Measurements from ENCODE around the gene ZNRF3.

Gene ZNRF3

DNA sequence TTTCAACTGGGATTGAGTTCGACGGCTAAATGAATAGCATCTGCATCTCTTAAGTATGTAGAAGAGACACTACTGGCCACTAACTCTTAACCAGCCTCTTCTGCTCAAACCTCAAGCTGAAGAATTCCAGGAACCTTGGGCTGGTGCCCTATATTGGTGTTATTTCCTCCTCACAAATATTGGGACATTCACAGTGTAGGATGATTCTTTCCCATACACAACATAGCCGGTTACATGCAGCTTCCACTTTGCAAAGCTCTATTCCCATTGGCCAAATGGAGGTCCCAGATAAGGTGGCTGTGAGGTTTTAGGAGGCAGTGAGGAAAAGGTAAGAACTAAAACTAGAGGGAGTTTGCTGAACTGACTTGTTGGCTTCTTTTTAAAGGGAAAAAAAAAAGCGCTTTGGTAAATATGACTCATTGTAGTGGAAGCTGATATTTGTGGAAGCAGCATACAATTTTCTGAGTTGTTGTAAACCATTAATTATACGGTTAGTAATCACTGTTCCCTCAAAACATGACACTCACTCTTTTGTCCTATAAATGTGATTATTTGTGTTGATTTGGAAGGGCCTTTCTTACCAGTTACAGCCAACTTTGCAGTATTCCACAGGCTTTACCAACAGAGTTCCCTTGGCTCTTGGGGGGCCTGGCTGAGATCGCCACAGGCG is 160.7 kb downstream of the ZNRF3 start:
- DNase-seq, result no peak

DNA sequence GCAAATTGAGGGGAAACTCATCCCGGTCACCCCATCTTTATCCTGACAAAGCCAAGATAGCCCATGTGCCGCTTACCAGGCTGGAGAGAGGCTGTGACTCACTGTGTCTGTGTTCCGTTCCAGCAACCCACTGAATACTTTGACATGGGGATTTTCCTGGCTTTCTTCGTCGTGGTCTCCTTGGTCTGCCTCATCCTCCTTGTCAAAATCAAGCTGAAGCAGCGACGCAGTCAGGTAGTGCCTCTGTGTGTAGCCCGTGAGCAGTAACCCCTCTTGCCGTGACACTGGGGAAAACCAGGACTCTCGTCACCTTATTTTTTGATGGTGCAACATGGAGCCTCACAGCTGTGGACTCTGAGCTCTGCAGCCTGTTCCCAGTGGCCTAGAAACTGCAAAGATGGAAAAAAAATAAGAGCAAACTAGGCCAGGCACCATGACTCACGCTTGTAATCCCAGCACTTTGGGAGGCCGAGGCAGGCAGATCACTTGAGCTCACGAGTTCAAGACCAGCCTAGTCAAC is 161.3 kb downstream of the ZNRF3 start:
- DNase-seq, result no peak

DNA sequence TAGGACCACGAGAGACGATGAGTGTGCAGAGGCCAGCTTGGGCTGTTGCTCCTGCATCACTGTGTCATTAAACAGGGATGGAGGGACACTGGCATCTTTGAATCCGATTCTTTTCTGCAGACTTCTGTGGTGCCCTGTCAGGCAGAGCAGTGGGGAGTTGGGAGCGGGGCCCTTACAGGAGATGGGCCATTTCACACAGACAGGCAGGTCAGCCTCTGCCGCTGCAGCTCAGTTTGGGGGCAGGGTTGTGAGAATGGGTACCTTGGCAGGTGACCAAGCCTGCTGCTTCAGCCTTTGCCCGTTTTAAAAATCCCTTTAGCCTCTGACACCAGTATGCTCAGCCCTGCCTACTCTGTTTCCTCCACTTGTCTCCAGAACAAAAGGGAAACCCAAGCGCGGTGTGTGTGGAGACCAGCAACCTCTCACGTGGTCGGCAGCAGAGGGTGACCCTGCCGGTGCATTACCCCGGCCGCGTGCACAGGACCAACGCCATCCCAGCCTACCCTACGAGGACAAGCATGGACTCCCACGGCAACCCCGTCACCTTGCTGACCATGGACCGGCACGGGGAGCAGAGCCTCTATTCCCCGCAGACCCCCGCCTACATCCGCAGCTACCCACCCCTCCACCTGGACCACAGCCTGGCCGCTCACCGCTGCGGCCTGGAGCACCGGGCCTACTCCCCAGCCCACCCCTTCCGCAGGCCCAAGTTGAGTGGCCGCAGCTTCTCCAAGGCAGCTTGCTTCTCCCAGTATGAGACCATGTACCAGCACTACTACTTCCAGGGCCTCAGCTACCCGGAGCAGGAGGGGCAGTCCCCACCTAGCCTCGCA is 165.7 kb downstream of the ZNRF3 start:
- no peak for DNase-seq

DNA sequence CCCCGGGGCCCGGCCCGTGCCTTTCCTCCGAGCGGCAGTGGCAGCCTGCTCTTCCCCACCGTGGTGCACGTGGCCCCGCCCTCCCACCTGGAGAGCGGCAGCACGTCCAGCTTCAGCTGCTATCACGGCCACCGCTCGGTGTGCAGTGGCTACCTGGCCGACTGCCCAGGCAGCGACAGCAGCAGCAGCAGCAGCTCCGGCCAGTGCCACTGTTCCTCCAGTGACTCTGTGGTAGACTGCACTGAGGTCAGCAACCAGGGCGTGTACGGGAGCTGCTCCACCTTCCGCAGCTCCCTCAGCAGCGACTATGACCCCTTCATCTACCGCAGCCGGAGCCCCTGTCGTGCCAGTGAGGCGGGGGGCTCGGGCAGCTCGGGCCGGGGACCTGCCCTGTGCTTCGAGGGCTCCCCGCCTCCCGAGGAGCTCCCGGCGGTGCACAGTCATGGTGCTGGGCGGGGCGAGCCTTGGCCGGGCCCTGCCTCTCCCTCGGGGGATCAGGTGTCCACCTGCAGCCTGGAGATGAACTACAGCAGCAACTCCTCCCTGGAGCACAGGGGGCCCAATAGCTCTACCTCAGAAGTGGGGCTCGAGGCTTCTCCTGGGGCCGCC is 166.4 kb downstream of the ZNRF3 start:
- DNase-seq, result no peak

DNA sequence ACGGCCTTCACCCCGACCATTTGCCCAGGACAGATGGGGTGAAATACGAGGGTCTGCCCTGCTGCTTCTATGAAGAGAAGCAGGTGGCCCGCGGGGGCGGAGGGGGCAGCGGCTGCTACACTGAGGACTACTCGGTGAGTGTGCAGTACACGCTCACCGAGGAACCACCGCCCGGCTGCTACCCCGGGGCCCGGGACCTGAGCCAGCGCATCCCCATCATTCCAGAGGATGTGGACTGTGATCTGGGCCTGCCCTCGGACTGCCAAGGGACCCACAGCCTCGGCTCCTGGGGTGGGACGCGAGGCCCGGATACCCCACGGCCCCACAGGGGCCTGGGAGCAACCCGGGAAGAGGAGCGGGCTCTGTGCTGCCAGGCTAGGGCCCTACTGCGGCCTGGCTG is 167.1 kb downstream of the ZNRF3 start:
- DNase-seq, result no peak

DNA sequence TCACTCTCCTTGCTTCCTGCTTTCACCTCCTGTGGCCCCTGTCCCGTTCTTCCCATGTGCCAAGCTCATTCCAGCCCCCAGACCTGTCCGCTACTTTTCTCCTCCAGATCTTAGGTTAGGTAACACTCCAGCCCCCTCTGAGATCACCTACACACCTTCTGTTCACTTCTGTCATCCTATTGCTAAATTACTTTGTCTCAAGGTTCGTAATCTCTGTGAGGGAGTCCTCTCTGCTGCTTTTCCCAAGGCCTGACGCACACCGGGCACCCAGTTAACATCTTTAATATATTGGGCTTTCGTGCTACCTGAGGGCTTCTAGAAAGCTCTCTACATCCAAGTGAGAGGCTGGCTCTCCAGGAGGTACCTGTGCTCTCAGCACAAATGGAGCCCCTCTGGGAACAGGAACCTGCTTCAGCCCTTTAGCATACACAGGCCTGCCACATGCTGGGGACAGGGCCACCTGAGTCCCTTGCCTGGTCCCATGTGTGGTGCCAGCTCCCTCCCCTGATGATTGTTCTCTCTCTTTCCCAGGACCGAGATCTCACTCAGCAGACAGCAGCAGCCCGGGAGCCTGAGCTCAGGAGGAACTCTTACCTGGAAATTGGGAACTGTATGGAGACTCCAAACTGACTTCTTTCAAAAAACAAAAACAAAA is 169.8 kb downstream of the ZNRF3 start:
- DNase-seq, result no peak

DNA sequence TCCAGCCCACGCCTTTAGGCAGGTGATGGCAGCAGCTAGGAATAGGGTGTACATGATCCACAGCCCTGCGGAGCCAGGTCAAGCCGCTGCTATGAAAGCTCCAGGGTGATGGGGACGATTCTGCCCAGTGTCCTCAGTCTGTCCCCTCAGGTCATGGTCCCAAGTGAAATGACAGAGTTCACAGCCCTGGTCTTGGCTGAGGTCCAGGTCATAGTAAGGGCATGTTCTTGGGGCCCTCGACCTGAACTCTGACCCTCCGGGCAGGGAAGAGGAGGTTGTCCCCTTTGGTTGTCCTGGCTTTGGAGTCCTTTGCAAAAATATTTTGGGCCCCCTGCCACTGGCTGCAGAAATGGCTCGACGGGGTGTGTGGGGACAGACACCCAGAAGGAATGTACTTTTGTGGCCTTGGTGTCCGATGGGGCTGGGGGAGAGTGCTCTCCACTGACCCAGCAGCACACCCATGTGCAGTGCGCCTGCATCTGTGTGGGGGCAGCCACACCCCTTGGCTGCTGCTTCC is 170.9 kb downstream of the ZNRF3 start:
- no peak for DNase-seq

DNA sequence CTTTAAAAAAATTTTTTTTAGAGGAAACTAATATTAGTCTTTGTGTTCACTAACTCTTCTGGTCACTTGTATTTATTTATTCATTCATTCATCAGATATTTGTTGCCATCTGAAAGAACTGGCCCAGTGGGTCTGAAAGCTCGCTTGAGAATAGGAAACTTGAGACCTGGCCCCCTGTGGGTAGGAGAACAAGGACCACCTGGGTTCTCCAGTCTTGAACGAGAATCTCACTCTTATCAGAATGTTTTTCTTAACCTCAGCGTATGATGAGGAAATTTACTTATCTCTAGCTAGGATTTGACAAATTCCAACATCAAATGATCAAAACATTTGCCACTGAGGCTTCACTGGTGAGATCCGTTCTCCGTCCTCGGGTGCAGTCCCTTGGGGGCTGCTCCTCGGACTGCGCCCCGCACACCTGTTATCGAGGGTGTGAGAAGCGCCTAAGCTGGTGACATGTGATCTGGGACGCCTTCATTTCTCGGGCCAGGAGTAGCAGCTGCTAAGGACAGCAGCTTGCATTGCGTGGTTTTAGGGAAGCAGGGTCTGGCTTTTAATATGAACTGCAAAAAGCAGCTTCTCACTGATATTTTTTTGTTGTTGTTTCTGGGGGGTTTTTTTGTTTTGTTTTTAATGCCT is 171.9 kb downstream of the ZNRF3 start:
- DNase-seq, result no peak

DNA sequence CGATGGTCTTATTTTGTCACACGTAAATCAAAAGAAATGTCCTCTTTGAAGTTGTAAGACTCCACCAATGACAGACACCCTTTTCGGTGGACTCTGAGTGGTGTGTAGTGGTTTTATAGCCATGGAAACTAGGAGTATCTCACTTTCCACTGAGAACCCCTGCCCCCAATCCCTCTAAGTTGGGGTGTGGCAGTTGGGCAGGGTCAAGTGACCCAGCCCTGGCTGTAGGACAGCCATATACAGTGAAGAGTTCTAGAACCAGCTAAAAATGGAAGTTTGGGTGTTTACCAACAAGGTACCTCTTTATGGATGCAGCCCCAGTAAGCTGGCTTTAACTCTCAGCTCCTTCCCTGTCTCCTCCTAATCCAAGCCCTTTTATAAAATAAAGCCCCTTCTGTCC is 173.1 kb downstream of the ZNRF3 start:
- DNase-seq, result no peak

DNA sequence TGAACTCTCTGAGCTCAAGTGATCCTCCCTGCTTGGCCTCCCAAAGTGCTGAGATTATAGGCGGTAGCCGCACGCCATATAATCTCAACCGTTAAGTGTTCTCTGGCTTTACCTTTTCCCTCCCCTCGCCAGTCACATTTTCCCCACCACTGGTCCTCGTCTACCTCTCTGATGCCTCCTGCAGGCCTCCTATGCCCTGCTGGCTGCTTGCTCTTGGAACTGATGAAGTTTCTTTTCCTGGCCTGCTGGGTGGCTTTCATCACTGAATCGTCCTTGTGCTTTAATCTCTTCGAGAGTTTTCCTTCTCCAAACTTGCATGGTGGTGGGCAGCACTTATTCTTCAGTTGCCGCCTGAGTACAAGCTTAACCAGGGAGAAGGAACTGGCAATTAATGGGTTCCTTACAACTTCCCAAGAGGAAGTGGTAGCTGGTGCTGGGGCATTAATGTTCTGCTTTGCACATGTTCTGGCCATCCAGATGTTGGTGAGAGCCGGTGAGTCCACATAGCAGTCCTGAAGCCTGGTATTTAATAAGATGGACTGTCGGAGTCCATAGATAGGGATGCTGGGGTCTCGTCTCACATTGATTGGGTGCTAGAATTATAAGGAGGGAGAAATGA is 177.0 kb downstream of the ZNRF3 start:
- DNase-seq, result no peak

DNA sequence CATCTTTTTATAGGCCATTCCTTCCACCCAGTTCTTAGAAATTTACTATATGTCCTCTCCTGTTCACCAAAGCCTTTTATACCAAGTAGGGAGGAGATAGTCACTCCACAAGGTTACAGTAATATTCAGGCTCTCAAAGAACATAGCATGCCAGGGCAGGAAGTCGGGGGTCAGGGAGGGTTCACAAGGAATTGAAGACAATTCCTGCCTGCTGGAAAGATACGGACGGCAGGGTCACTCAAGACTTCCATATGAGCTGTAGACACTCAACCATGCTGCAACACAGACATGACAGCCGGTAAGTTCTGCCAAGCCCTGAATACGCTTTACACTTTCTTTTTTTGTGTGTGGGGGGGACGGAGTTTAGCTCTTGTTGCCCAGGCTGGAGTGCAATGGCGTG is 177.6 kb downstream of the ZNRF3 start:
- DNase-seq, result no peak

DNA sequence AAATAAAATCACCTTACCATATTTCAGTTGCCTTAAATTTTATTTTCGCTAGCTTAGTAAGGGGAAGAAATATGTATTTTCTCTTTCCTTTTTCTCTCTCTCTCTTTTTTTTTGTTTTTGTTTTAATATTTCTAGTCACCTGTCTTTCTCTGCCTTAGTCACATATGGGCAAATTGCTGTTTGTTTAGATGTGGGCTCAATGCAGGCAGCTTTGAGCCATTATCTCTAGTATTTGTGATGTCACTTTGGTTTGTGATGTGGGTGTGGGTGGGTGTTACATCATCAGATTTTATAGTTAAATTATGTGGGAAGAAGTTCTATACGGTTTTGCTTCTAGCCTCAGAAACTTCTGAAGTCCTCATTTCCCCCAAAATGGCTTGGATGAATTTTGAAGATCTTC is 178.4 kb downstream of the ZNRF3 start, which contains the start of gene C22orf31:
Gene C22orf31 (minus strand): TSS at position 59 of the 400 bp plus-strand sequence. CDS start 39 bp downstream, at position 20.
- no peak for DNase-seq

DNA sequence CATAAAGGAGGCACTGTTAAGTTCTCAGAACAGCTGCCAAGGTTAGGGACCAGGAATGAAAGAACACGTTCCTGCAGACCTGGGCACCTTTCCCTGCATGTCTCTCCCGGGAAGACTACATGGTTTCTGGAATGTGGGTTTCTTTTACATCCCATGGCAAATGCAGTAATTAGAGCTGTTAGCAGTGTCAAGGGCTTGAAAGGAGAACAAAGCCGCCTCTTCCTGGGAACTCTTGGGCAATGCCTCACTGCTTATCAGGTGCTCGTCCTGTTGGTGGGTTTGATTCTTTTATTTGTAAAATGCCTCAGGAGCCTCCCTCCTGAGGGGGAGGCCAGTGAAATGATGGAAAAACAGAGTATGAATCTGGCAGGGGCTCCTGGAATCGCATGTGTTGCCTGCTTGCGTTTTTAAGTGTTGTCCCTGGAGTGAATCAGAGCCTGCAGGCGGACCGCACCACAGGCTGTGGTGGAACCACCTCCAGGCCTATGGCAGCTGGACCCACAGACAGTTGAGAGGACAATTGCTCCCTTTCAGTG is 179.0 kb downstream of the ZNRF3 start:
- no peak for DNase-seq

DNA sequence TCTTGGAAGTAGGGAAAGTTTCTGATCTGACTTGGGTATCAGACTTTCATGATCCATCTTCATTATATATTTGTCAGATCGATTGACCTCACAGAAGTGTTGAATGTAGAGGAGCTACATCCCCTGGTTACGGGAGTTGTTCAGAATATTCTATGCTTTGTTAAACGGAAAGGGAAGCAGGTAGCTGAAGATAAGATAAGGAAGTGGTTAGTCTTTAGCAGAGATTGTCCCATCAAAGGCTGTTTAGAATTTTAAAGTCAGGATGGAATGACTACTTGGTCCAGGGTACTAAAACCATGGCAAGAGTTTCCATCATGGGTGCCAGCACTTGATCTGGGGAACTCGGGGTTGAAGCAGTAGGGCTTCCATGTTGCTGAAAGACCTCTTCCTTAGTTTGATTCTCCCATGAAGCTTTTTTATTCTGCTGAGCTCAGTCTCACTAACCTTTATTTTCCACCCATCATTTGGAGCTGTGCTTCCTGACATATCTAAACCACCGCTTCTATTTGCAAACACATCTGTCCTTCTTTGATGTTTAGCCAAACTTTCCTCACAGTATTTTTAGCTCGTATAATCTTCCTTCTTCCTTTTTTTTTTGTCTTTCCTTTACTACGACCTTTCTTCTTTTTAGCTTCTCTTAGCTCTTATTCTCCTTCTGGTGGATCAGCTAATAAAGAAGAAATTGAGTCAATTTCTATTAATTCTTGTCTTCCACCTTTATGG is 182.3 kb downstream of the ZNRF3 start:
- no peak for DNase-seq

DNA sequence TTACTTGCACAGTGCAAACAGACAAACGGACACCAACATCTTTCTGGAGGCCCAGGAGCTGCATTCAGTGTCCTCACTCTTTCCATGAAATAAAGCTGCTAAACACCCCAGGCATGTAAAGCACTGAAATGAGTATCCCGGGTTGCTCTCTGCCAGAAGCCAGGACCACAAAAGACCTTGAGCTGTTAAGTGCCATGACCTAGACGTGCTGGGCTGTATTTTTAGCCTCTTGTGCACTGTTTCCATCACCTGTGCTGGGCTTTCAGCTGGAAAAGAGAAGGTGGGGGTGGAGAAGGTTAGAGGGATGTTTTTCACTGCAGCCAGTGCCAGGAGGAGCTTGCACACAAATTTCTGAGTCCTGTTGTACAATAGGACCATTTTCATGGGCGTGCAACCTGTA is 186.1 kb downstream of the ZNRF3 start:
- no peak for DNase-seq

DNA sequence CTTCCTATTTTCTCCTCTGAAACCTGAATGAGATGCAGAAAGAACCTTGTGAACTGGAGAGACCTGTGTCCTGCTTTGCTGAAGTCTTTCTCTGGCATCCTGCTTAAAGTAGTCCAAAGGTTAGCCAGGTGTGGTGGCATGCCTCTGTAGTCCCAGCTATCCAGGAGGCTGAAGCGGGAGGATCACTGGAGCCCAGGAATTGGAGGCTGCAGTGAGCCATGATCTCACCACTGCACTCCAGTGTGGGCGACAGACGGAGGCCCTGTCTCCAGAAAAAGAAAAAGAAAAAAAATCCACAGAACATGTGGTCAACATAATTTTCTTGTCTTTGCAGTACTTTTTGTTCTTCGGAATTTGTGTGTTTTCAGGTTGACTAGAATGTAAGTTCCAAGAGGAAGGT is 187.1 kb downstream of the ZNRF3 start:
- DNase-seq, result no peak

DNA sequence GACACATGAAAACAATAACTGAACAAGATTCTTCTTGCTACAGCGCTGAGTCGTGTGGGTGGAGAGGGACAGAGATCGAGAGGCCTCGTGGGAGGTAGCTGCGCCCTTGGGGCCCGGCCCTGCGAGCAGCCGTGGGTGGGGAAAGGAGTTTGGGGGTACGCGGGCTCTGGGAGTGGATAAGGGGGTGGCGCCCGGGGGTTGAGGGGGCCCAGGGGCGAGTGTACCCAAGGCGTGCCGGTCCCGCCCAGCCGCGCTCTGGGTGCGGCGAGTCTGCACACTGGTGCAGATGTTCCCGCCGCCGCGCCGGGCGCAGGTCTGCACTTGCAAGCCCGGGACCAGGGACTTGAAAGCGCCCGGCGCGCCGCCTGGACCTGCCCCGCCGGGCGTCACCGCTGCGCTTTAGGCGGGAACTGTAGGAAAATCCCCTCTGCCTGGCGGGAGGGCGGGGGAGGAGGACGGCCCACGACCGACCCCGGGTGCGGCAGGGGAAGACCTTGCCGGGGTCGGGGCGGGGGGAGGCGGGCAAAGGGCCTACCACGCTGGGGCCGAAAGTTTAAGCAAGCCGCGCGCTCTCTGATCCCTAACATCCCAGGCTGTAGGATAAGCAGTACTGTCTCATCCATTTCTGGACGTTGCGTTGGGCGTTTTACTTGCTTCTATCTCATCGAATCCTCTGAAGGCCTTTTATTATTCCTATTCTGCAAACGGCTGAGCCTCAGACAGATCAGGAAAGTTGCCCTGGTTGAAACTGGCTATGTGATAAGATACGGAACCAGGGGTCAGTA is 188.1 kb downstream of the ZNRF3 start:
- DNase-seq, result peak; percentile 23 to 30

DNA sequence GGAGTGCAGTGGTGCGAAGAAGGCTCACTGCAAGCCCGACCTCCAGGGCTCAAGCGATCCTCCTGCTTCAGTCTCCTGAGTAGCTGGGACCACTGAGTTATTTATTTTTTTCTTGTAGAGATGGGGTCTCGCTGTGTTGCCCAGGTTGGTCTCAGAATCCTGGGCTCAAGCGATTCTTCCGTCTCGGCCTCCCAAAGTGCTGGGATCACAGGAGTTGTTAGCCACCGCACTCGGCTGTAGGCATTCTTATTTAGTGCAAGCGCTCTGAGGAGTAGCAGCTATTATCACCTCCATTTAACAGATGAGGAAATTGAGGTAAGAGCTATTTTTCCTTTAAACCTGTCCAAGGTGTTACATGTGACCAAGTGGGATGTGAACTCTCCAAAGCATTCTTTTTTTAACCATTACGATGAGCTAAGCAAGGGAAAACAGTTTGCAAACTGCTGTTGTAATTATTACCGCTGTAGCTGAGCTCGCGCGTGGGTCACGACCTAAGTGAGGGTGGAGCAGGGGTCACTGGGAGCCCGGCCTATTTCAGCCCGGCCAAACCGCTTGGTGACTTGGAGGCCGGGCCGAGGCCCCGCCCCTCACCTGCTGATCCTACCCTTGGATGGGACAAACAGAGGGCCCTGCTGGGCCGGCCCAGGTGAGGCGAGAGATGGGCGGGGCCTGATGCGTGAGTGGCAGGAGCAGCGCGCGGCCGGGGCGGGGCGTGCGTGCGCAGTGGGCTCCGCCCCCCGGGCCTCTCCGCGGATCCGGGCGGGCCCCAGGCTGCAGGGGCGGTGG is 189.0 kb downstream of the ZNRF3 start:
- peak; percentile 70 to 83 for DNase-seq

DNA sequence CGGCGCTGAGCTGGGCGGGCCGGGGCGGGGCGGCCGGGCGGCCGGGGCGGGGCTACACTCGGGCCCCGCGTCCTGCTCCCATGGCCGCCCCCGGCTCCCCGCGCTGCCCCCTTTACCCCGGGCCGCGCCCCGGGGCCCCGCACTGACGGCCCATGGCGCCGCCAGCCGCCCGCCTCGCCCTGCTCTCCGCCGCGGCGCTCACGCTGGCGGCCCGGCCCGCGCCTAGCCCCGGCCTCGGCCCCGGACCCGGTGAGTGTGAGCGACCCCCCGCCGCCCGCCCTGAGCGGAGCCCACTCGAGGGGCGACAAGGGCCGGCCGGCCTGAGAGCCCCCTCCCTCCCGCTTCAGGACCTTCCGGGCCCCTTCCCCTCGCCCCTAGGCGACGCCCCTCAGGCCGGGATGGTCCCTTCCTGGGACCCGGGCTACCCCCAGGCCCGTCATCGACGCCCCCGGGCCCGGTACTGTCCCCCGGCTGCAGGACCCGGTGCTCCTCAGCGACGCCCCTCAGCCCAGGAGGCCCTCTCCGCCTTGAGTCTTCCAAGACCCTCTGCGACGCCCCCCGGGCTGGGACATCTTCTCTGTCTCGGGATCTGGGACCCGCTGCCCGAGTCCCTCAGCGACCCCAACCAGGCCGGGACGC is 189.7 kb downstream of the ZNRF3 start, which contains the start of gene KREMEN1:
Gene KREMEN1 (plus strand): TSS at position 57 of the 639 bp plus-strand sequence. CDS start 96 bp downstream, at position 153.
- DNase-seq, result no peak

Measured in stimulated activated CD4-positive, alpha-beta T cell treated with anti-CD3 and anti-CD28 coated beads, Interleukin-2, amount 100 ng/mL, for 48 hours (primary cell).